Endodermal cell (in vitro differentiated cells): Measurements from ENCODE around the gene TMEM175. TPM values are rescaled to one million over a fixed set of nuclear protein-coding genes. Genes with fewer than 3 reads are reported as not detected.
A peak's percentile ranks its signal among the peaks of the same experiment; 100 is the strongest.

ENCODE experiments used
- DNase-seq: peaks from one replicate; pipeline ENCODE4 v3.0.0-alpha.2; 2017
- H3K27ac ChIP-seq: 2 replicates; pipeline ENCODE4 v1.5.1; 2013; ENCODE audit warnings: mild to moderate bottlenecking, low read depth, low read length, moderate library complexity
- H3K27me3 ChIP-seq: 2 replicates; pipeline ENCODE4 v1.6.1; 2013; ENCODE audit warnings: mild to moderate bottlenecking, low read length, moderate library complexity; ENCODE audit not compliant: insufficient read depth, control insufficient read depth, poor library complexity, severe bottlenecking
- H3K36me3 ChIP-seq: 2 replicates; pipeline ENCODE4 v1.7.0; 2013; ENCODE audit warnings: mild to moderate bottlenecking, low read length, moderate library complexity; ENCODE audit not compliant: control insufficient read depth, insufficient read depth
- H3K4me1 ChIP-seq: one replicate; pipeline ENCODE4 v1.7.0; 2013; ENCODE audit warnings: low read length; ENCODE audit not compliant: control insufficient read depth, insufficient read depth
- H3K4me3 ChIP-seq: 2 replicates; pipeline ENCODE4 v1.5.1; 2013; ENCODE audit warnings: mild to moderate bottlenecking, low read length, moderate library complexity
- H3K9ac ChIP-seq: 2 replicates; pipeline ENCODE4 v1.6.1; 2013; ENCODE audit warnings: mild to moderate bottlenecking, low read length, moderate library complexity; ENCODE audit not compliant: poor library complexity, severe bottlenecking; ENCODE audit errors: extremely low read depth
- H3K9me3 ChIP-seq: 2 replicates; pipeline ENCODE4 v1.6.1; 2013; ENCODE audit warnings: mild to moderate bottlenecking, low read length, moderate library complexity; ENCODE audit not compliant: control insufficient read depth
- H3K27ac Mint-ChIP-seq: 2 replicates; pipeline ENCODE4 v1.8.0; 2020; ENCODE audit warnings: mixed read lengths
- H3K27me3 Mint-ChIP-seq: 2 replicates; pipeline ENCODE4 v1.8.0; 2021; ENCODE audit warnings: mild to moderate bottlenecking, mixed read lengths; ENCODE audit not compliant: insufficient read depth
- H3K36me3 Mint-ChIP-seq: 2 replicates; pipeline ENCODE4 v1.8.0; 2020; ENCODE audit warnings: low read depth, mixed read lengths
- H3K4me1 Mint-ChIP-seq: 2 replicates; pipeline ENCODE4 v1.8.0; 2020; ENCODE audit warnings: mixed read lengths
- H3K4me3 Mint-ChIP-seq: 2 replicates; pipeline ENCODE4 v1.8.0; 2020; ENCODE audit warnings: mild to moderate bottlenecking, moderate library complexity, mixed read lengths
- H3K9me3 Mint-ChIP-seq: 2 replicates; pipeline ENCODE4 v1.8.0; 2020; ENCODE audit warnings: mild to moderate bottlenecking, mixed read lengths
- CTCF ChIP-seq: fragments of 200-600 bp; sonication (generic); conservative IDR thresholded peaks from 2 replicates; pipeline ENCODE4 v1.5.0; 2021; ENCODE audit warnings: antibody characterized with exemption, mild to moderate bottlenecking
- WGBS, 2 experiments: methylation state at CpG; one replicate each; pipeline versions ENCODE4 v1.1.5 to v1.1.7; 2013; ENCODE audit warnings: missing lambda C conversion rate in 2 of 2, mixed read lengths in 1 of 2; ENCODE audit not compliant: insufficient coverage in 1 of 2, insufficient read length in 1 of 2; 5-methylcytosine and 5-hydroxymethylcytosine counted together
- total RNA-seq, 2 donors: library from RNA; stranded (reverse); fragmentation: NEBNext Ultra II Directional in 1 of 2; extraction: Animal tissue kit (Norgen Biotek cat#: 25700) in 1 of 2; gene quantifications; 2 replicates in 1 of 2; 3 replicates in 1 of 2; pipeline ENCODE4 v1.2.1, GENCODE V29; 2021

Gene TMEM175
- total RNA-seq, 2 donors from 2014 or later = 15.9 to 23.0 TPM

- Histone ChIP-seq H3K9me3 (no peaks in the 10 kb centered on the region), H3K4me3 (no peak overlapping the region), H3K4me1 (peaks cover 9% of the 10 kb centered on the region), H3K27ac (no peak overlapping the region), H3K27me3 (no peaks in the 10 kb centered on the region), H3K9ac (no peak overlapping the region), H3K36me3 (no peaks in the 10 kb centered on the region)
- peaks cover 9% of the 10 kb centered on the region for H3K36me3 Mint-ChIP-seq
- H3K27me3 Mint-ChIP-seq = no peaks in the 10 kb centered on the region
- H3K4me1 Mint-ChIP-seq = peaks cover 26% of the 10 kb centered on the region
- 90 to 94% methylated on average over 13 to 20 of the region's 20 CpGs for WGBS, 2 experiments
- no peaks in the 10 kb centered on the region for H3K9me3 Mint-ChIP-seq
- H3K27ac Mint-ChIP-seq = no peak overlapping the region
- DNase-seq = peak; percentile 36
- no peak overlapping the region for H3K4me3 Mint-ChIP-seq
- no peak for TF ChIP-seq CTCF
These were observed 17.4 kb downstream of the TMEM175 start for GRCh38 chr4:949656-950055.

- Mint-ChIP-seq H3K9me3 (no peaks in the 10 kb centered on the region), H3K36me3 (peaks cover 9% of the 10 kb centered on the region), H3K4me1 (peaks cover 19% of the 10 kb centered on the region), H3K4me3 (no peak overlapping the region), H3K27ac (no peak overlapping the region), H3K27me3 (no peaks in the 10 kb centered on the region)
- H3K27ac ChIP-seq = no peak overlapping the region
- H3K4me1 ChIP-seq = peaks cover 9% of the 10 kb centered on the region
- WGBS, 2 experiments = 94 to 96% methylated on average over 12 to 30 of the region's 30 CpGs
- DNase-seq = no peak
- no peaks in the 10 kb centered on the region for H3K36me3 ChIP-seq
- no peaks in the 10 kb centered on the region for H3K9me3 ChIP-seq
- no peak for TF ChIP-seq CTCF
- no peak overlapping the region for H3K9ac ChIP-seq
- no peak overlapping the region for H3K4me3 ChIP-seq
- H3K27me3 ChIP-seq = no peaks in the 10 kb centered on the region
These were observed 18.1 kb downstream of the TMEM175 start for GRCh38 chr4:950136-951020.

GRCh38 chr4:951186-951585 is 18.9 kb downstream of the TMEM175 start:
- Histone ChIP-seq H3K4me1 (peaks cover under 1% of the 10 kb centered on the region), H3K9me3 (no peaks in the 10 kb centered on the region), H3K27ac (no peak overlapping the region), H3K27me3 (no peaks in the 10 kb centered on the region), H3K4me3 (no peak overlapping the region), H3K9ac (no peak overlapping the region), H3K36me3 (no peaks in the 10 kb centered on the region)
- 64 to 78% methylated on average over 3 to 7 of the region's 7 CpGs for WGBS, 2 experiments
- Mint-ChIP-seq H3K9me3 (no peaks in the 10 kb centered on the region), H3K4me1 (peaks cover 11% of the 10 kb centered on the region), H3K36me3 (peaks cover 9% of the 10 kb centered on the region), H3K27me3 (no peaks in the 10 kb centered on the region), H3K27ac (no peak overlapping the region), H3K4me3 (no peak overlapping the region)
- TF ChIP-seq CTCF = no peak
- peak; percentile 48 for DNase-seq
